Neural cell (in vitro differentiated cells): Measurements from ENCODE around the gene BICRAL.
"Not testable (repeated sequence)": the region's sequence is repeated elsewhere in the genome, so short reads cannot be mapped to it uniquely, and the experiment has no call there.

Source experiments
- CTCF ChIP-seq: fragments of 450-650 bp; IDR thresholded peaks from 2 replicates; pipeline ENCODE4 v1.5.1; 2014; ENCODE audit warnings: antibody characterized with exemption, mild to moderate bottlenecking, moderate library complexity; ENCODE audit not compliant: poor library complexity, severe bottlenecking
- EP300 ChIP-seq: fragments of 450-650 bp; conservative IDR thresholded peaks from 2 replicates; pipeline ENCODE4 v1.6.1; 2014; ENCODE audit warnings: antibody characterized with exemption, mild to moderate bottlenecking, moderate library complexity; ENCODE audit not compliant: poor library complexity, severe bottlenecking
- EZH2 ChIP-seq: fragments of 200-600, 300-800 bp; shearing (Covaris generic), sonication (generic); IDR thresholded peaks from 2 replicates; pipeline ENCODE4 v1.6.1; 2014; ENCODE audit warnings: antibody characterized with exemption, low read length, borderline replicate concordance, mild to moderate bottlenecking; ENCODE audit not compliant: insufficient read depth, poor library complexity, severe bottlenecking
- POLR2AphosphoS5 ChIP-seq: IDR thresholded peaks from 2 replicates; pipeline ENCODE4 v1.6.1; 2012
- REST ChIP-seq: IDR thresholded peaks from 2 replicates; pipeline ENCODE4 v1.6.1; 2012; ENCODE audit warnings: borderline replicate concordance

GRCh38 chr6:42902429-42903263 lies 120.8 kb downstream of the BICRAL start:
- not testable (repeated sequence) for TF ChIP-seq EP300, CTCF, REST, POLR2AphosphoS5, EZH2
